ENCODE results near the gene ICE1.
"Not testable (repeated sequence)": the region's sequence is repeated elsewhere in the genome, so short reads cannot be mapped to it uniquely, and the experiment has no call there.

DNA sequence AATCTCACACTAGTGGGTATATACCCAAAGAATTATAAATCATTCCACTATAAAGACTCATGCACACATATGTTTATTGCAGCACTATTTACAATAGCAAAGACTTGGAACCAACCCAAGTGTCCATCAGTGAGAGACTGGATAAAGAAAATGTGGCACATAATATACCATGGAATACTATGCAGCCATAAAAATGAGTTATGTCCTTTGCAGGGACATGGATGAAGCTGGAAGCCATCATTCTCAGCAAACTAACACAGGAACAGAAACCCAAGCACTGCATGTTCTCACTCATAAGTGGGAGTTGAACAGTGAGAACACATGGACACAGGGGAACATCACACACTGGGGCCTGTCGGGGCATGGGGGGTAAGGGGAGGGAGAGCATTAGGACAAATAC, 57.1 kb downstream of the ICE1 start:
- TF ChIP-seq, protein P1, sequence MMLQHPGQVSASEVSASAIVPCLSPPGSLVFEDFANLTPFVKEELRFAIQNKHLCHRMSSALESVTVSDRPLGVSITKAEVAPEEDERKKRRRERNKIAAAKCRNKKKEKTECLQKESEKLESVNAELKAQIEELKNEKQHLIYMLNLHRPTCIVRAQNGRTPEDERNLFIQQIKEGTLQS (IDR thresholded peaks at IDR 0.05), result not testable (repeated sequence)
- TF ChIP-seq TAF1 (conservative IDR thresholded peaks at IDR 0.05); JUND (IDR thresholded peaks at IDR 0.05); RXRA (IDR thresholded peaks at IDR 0.05); SP1 (IDR thresholded peaks at IDR 0.05); HNF4A (conservative IDR thresholded peaks at IDR 0.05); RAD21 (IDR thresholded peaks at IDR 0.05); YY1 (IDR thresholded peaks at IDR 0.05); EGR1 (IDR thresholded peaks at IDR 0.05; ENCODE audit: low read depth in 2 of 2): not testable (repeated sequence)
- TF ChIP-seq, protein P2, sequence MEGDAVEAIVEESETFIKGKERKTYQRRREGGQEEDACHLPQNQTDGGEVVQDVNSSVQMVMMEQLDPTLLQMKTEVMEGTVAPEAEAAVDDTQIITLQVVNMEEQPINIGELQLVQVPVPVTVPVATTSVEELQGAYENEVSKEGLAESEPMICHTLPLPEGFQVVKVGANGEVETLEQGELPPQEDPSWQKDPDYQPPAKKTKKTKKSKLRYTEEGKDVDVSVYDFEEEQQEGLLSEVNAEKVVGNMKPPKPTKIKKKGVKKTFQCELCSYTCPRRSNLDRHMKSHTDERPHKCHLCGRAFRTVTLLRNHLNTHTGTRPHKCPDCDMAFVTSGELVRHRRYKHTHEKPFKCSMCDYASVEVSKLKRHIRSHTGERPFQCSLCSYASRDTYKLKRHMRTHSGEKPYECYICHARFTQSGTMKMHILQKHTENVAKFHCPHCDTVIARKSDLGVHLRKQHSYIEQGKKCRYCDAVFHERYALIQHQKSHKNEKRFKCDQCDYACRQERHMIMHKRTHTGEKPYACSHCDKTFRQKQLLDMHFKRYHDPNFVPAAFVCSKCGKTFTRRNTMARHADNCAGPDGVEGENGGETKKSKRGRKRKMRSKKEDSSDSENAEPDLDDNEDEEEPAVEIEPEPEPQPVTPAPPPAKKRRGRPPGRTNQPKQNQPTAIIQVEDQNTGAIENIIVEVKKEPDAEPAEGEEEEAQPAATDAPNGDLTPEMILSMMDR (IDR thresholded peaks at IDR 0.05; ENCODE audit: low read depth, low read length, missing input control), result not testable (repeated sequence)
